GM18526 (cell line): ENCODE data around the gene SGCD.

Experiments used
- POLR2A ChIP-seq: IDR thresholded peaks from 3 replicates; pipeline ENCODE4 v1.6.1; 2011; ENCODE audit not compliant: insufficient read length; ENCODE audit errors: extremely low read depth

SGCD gene

DNA sequence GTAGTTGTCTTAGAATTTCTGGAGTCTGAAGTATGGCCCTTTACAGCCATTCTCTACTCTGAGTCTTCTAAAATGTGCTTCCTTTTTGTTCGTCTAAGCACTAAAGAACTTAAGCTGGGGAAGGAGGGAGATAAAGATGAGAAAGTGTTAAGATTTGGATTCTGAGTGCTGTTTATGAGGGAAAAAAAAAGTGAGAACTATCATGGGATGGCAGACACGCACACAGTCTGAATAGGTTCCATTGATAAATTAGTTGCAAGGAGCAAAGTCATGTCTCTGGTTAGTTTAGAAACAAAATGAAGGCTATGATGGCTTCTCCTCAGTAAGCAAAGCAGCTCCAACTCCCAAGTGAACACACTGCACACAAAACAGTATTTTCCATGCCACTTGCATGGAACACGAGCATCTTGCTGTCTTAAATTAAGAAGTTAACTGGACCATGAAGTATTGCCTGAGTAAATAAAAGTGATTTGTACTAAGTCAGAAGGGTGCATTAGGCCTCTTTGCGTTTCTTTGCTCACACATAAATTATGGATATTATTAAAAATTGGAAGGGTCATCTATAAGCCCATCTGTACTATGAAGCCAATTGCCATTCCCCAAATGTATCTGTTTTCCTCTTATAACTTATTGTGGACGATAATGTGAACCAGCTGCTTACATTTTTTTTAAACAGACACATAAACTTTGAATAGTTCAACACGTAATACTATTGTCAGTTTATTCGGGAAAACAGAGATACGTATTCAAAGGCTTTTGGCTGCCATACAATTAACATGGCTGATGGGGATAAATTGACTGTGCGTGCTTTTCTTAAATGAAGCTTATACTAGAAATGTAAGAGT, 199.3 kb downstream of the SGCD start:
- TF ChIP-seq POLR2A: no peak

- no peak for TF ChIP-seq POLR2A
These were observed 200.6 kb downstream of the SGCD start for GRCh38 chr5:156527611-156528010.

DNA sequence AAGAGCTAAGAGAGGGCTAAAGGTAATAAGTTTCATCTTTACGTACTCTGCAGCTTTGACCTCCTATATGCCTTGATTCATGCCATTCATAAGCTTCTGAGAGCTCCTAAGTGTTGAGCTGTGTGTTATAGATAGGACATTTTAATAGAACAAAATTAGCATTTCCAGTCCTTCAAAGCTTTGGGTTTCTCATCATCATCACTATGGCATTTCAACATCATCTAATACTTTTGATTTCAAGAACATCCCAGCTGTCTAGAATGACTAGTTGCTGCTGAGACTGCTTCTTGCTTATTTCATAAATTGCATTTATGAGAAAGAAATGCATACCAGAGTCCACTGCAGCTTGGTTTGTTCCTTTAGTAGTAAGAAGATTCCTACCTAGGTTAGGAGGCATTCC, 201.7 kb downstream of the SGCD start:
- no peak for TF ChIP-seq POLR2A

DNA sequence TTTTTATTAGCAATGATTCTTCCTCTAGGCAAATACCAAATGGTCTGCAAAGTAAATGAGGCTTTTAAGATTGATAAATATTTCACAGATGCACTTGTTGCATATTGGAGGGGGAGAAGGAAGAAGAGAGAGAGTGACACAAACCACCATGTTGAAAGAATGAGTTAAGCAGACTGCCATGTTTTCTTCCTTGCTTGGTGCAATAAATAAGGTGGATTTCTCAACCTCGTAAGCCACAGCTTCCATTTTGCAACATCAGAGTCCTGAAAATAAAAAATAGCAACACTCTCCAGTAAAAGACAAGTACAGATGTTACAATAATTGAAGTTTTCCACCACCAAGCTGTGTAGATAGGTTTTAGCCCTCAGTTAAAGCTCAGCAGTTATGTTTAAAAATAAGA, 202.9 kb downstream of the SGCD start:
- TF ChIP-seq POLR2A: no peak

DNA sequence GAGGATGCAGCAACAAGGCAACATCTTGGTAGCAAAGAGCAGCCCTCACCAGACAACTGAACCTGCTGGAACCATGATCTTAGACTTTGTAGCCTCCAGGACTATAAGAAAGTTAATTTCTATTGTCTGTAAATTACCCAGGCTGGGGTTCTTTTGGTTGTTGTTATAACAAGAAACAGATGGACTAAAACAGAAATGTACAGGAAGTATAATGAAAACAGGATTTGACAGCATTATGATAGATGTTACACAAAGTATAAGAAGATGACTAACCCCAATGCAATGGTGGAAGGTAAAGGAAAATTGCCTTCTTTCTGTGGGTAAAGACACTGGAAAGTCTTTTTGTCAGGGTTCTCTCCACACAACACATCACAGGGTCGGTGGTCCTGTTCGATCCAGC, 204.2 kb downstream of the SGCD start:
- no peak for TF ChIP-seq POLR2A

- no peak for TF ChIP-seq POLR2A
These were observed 206.0 kb downstream of the SGCD start for GRCh38 chr5:156532921-156533320.

DNA sequence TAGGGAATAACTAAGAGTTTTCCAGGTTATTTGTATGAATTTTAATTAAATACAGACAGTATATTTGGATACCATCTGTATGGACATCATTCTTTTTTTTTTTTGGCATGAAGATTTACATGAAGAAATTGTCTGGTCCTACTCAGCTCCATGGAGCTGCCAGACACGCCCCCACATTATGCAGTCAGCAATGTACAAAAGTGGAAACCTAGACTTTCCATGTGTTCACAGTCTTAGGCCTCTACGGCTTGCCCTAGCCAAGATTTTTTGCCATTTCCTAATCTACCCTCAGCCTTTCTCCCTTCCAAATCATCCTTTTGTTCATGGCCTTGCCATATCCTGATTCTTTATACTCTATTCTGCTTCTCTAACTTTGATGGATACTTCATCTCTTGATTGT, 207.1 kb downstream of the SGCD start:
- TF ChIP-seq POLR2A: no peak

GRCh38 chr5:156534906-156535485, 208.0 kb downstream of the SGCD start:
- no peak for TF ChIP-seq POLR2A

DNA sequence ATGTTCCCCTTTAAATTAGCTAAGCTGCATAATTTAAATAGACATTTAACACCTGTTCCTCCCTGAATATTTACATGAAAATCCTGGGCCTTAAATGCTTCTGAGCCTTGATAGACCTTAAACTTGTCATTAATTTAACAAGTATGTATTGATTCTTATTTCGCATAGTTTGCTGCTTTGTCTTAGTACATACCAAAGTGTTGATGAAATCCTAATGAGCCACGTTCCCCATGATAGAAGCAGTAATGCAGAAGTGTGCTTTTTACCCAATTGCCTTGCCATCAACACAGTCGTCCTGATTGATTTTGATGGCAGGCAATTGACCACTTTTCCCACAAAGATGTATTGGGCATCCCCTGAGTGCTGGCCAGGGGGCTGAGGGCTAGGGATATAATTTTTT, 213.5 kb downstream of the SGCD start:
- no peak for TF ChIP-seq POLR2A

DNA sequence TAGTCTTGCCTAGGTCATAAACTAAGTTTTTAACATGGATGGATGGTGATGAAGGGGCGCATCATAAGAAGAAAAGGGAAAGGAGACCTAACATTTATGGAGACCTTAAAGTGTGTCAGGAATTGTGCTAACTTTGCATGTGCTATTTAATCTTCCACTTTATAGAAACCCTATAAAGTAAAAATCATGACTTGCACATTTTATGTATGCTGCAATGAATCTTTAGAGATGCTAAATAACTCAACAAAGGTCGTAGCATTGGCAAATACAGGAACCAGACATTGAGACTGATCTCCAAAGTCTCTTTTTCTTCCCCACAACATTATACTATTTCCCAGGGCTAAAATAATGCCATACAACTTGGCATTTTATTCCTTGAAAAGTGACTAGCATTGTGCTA, 214.6 kb downstream of the SGCD start:
- no peak for TF ChIP-seq POLR2A

DNA sequence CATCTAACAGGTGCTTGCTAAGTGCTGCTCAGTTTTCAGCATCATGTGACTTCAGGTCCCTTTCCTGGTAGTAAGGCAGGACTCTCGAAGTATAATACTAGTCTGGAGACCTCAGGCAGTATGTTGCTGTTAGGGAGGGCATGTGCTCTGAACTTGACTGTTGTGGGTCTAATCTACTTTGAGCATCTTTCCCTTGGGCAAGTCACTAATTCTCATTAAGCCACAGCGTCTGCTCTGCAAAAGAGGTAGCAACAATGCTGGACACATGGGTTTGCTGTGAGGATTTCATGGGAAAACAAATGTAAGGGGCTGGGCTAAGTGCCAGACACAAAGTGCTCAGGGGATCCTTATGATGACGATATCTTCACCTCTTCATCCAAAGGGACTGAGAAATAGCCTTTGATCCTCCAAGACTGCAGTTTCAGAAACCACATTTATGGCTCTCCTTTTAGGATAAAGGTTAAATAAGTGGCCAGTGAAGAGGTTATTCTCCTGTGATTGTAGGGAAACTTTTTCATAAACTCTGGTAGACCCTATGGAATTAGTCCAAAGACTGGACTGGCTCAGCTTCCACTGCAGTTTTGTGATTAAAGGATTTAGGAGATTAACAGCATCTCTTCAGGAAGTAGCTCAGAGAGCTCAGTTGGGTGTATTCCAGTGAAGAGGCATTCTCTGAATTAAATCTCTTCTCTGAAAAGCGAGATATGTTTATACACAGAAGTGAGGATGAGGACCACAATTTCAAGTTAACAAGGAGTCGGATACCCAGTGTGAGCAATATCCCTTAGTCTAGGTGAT, 216.6 kb downstream of the SGCD start:
- TF ChIP-seq POLR2A: no peak

- TF ChIP-seq POLR2A: no peak
These were observed 225.9 kb downstream of the SGCD start for GRCh38 chr5:156552855-156553358.

DNA sequence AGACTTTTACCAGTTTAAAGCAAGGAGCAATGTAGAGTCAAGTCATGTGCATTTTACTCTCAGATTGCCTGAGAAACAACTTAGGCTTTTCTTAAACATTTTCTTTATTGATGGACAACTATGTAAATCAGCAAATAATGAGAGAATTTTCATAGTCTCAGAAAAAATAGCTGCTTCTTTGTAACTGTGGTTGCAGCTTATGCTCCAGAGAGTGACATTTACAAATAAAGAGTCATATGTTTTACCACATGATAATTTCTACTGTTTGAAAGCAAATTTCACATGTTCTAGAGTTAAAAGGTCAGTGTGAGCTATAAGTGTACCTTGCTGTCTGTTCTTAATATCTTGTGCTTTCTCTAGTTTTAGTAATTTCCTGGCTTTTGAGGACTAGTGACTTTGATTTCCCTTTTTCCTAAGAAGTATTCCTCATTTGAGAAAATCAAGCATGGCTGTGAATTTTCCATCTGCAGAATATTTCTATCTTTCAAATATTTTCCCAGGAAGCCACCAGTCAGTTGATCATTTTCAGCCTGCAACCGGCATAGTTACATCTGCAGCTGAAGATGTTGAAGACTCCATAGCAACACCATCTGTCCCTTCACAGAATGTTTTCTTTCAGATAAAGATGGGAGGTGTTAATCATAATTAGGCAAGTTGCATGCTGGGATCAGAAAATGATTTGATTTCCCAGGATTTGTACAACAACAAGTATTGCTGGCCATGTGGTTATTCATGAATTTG, 229.9 kb downstream of the SGCD start:
- TF ChIP-seq POLR2A: no peak

GRCh38 chr5:156560002-156560401, 233.0 kb downstream of the SGCD start:
- no peak for TF ChIP-seq POLR2A

DNA sequence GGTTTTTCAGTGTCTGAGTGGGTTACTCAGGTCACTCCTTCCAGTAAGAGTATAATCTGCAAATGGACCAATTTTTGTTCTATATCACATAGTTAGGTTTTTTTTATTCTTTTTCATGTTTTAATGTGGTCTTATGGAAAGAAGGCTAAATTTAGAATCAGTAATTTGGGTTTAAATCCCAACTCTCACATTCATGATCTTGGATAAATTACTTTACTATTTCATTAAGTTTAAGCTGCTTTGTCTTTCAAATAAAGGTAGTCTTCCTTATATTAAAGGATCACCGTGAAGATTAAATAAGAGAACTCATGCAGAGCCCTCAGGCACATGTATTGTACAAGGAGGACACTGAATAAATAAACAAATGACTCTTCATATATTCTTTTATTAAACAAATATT, 234.7 kb downstream of the SGCD start:
- no peak for TF ChIP-seq POLR2A
